OCI-LY1 (cell line): ENCODE measurements around the gene C1orf226.
"Not testable (repeated sequence)": the region's sequence is repeated elsewhere in the genome, so short reads cannot be mapped to it uniquely, and the experiment has no call there.

Experiments
- H2AFZ ChIP-seq: fragments of 200-600 bp; sonication (generic), shearing (Covaris generic); 2 replicates; pipeline ENCODE4 v1.6.0; 2014; ENCODE audit warnings: antibody characterized with exemption, mild to moderate bottlenecking, low read length
- H3F3A ChIP-seq: fragments of 200-600 bp; sonication (generic), shearing (Covaris generic); 2 replicates; pipeline ENCODE4 v1.6.0; 2014; ENCODE audit warnings: mild to moderate bottlenecking, antibody characterized with exemption, low read length, moderate library complexity; ENCODE audit not compliant: insufficient read depth
- H3K27ac ChIP-seq: fragments of 200-600 bp; sonication (generic); 2 replicates; pipeline ENCODE4 v1.5.1; 2014; ENCODE audit warnings: low read length, mixed run types, mild to moderate bottlenecking, low read depth; ENCODE audit not compliant: poor library complexity, severe bottlenecking
- H3K27me3 ChIP-seq: fragments of 200-600 bp; sonication (generic); 2 replicates; pipeline ENCODE4 v1.6.0; 2014; ENCODE audit warnings: antibody characterized with exemption, mild to moderate bottlenecking, low read length, moderate library complexity; ENCODE audit not compliant: insufficient read depth
- H3K36me3 ChIP-seq: fragments of 200-600 bp; sonication (generic); 2 replicates; pipeline ENCODE4 v1.6.1; 2014; ENCODE audit warnings: mild to moderate bottlenecking, antibody characterized with exemption, low read length, moderate library complexity, mixed read lengths; ENCODE audit not compliant: insufficient read depth
- H3K4me1 ChIP-seq: fragments of 200-600 bp; sonication (generic); 2 replicates; pipeline ENCODE4 v1.5.1; 2014; ENCODE audit warnings: mild to moderate bottlenecking, low read length, moderate library complexity; ENCODE audit not compliant: insufficient read depth, severe bottlenecking
- H3K4me2 ChIP-seq: fragments of 200-600 bp; sonication (generic), shearing (Covaris generic); 2 replicates; pipeline ENCODE4 v1.6.1; 2014; ENCODE audit warnings: low read length
- H3K4me3 ChIP-seq: fragments of 200-600 bp; sonication (generic); 2 replicates; pipeline ENCODE4 v1.5.1; 2014; ENCODE audit warnings: low read length, low read depth, mild to moderate bottlenecking, mixed read lengths; ENCODE audit not compliant: poor library complexity, severe bottlenecking
- H3K79me2 ChIP-seq: fragments of 200-600 bp; shearing (Covaris generic); 2 replicates; pipeline ENCODE4 v1.6.1; 2016; ENCODE audit warnings: mixed run types, low read length, mixed read lengths; ENCODE audit not compliant: insufficient read depth
- H3K9ac ChIP-seq: fragments of 200-600 bp; sonication (generic), shearing (Covaris generic); 2 replicates; pipeline ENCODE4 v1.6.1; 2014; ENCODE audit warnings: mild to moderate bottlenecking, low read length, mixed read lengths
- H3K9me2 ChIP-seq: fragments of 200-600 bp; sonication (generic), shearing (Covaris generic); 2 replicates; pipeline ENCODE4 v1.6.1; 2014; ENCODE audit warnings: low read depth, mild to moderate bottlenecking, low read length, mixed read lengths
- H3K9me3 ChIP-seq: fragments of 200-600 bp; shearing (Covaris generic); 2 replicates; pipeline ENCODE4 v1.6.1; 2014; ENCODE audit warnings: low read length, mixed read lengths
- H4K20me1 ChIP-seq: fragments of 200-600 bp; sonication (generic), shearing (Covaris generic); 2 replicates; pipeline ENCODE4 v1.6.0; 2016; ENCODE audit warnings: mild to moderate bottlenecking, low read length; ENCODE audit not compliant: insufficient read depth
- EZH2 ChIP-seq: fragments of 200-600 bp; sonication (generic), shearing (Covaris generic); IDR thresholded peaks from 2 replicates; pipeline ENCODE4 v1.8.0; 2017; ENCODE audit warnings: borderline replicate concordance, mixed run types, mild to moderate bottlenecking, antibody characterized with exemption, low read length, moderate library complexity, mixed read lengths
- TF ChIP-seq, protein P1 (sequence below): fragments of 200-600 bp; sonication (generic), shearing (Covaris generic); IDR thresholded peaks from 2 replicates; pipeline ENCODE4 v1.5.1; 2017; ENCODE audit warnings: mild to moderate bottlenecking, antibody characterized with exemption, low read length, moderate library complexity, mixed read lengths

Gene C1orf226

GRCh38 chr1:162347281-162347680 lies 34.2 kb upstream of the C1orf226 start:
- Histone ChIP-seq H3K9me2 (no peaks in the 10 kb centered on the region), H3K9me3 (no peaks in the 10 kb centered on the region), H3K79me2 (no peaks in the 10 kb centered on the region), H3F3A (no peaks in the 10 kb centered on the region), H4K20me1 (no peaks in the 10 kb centered on the region), H3K27ac (no peak overlapping the region), H3K4me3 (no peak overlapping the region), H3K4me2 (no peak overlapping the region), H3K36me3 (no peaks in the 10 kb centered on the region), H3K9ac (no peak overlapping the region), H2AFZ (no peak overlapping the region), H3K4me1 (no peaks in the 10 kb centered on the region), H3K27me3 (no peaks in the 10 kb centered on the region)
- no peak for TF ChIP-seq EZH2
- TF ChIP-seq, protein P1, sequence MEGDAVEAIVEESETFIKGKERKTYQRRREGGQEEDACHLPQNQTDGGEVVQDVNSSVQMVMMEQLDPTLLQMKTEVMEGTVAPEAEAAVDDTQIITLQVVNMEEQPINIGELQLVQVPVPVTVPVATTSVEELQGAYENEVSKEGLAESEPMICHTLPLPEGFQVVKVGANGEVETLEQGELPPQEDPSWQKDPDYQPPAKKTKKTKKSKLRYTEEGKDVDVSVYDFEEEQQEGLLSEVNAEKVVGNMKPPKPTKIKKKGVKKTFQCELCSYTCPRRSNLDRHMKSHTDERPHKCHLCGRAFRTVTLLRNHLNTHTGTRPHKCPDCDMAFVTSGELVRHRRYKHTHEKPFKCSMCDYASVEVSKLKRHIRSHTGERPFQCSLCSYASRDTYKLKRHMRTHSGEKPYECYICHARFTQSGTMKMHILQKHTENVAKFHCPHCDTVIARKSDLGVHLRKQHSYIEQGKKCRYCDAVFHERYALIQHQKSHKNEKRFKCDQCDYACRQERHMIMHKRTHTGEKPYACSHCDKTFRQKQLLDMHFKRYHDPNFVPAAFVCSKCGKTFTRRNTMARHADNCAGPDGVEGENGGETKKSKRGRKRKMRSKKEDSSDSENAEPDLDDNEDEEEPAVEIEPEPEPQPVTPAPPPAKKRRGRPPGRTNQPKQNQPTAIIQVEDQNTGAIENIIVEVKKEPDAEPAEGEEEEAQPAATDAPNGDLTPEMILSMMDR, result no peak

- no peak overlapping the region for H3K9ac ChIP-seq
- no peaks in the 10 kb centered on the region for H3K9me2 ChIP-seq
- H3K9me3 ChIP-seq, result no peaks in the 10 kb centered on the region
- no peaks in the 10 kb centered on the region for H3K36me3 ChIP-seq
- no peaks in the 10 kb centered on the region for H4K20me1 ChIP-seq
- no peaks in the 10 kb centered on the region for H3K4me1 ChIP-seq
- H3K27me3 ChIP-seq, result no peaks in the 10 kb centered on the region
- no peak for TF ChIP-seq EZH2
- TF ChIP-seq, protein P1, result no peak
- H3F3A ChIP-seq, result no peaks in the 10 kb centered on the region
- H3K4me3 ChIP-seq, result no peak overlapping the region
- no peaks in the 10 kb centered on the region for H3K79me2 ChIP-seq
- no peak overlapping the region for H3K27ac ChIP-seq
- no peak overlapping the region for H2AFZ ChIP-seq
- H3K4me2 ChIP-seq, result no peak overlapping the region
Observed at GRCh38 chr1:162349635-162350330, 31.7 kb upstream of the C1orf226 start.

DNA sequence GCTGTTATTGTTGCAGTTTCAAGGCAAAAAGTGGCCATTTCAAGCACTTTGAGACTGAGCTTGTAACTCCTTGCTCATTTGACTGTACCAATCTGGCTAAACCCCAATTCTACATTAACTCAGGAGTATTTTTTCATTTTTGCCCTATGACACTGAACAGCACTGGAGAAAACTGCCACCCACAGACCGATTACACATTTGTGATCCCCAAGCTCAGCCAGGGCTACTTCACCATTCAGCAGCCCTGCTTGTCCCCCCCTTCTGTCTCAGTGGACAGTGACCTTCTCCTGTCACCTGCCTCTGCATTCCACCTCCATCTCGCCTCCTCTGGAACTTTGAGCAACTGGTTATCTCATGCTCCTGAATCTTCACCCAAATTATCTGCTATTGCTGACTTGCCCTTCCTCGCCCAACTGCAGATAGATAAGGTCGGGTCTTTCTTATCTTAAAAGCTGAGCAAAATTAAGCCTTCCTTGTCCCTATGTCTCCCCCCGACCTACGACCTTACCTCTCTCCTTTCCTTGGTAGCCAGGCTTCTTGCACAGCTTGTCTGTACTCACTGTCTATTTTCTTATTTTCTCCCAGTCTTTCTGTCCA lies 30.2 kb upstream of the C1orf226 start:
- no peaks in the 10 kb centered on the region for H3F3A ChIP-seq
- no peak overlapping the region for H2AFZ ChIP-seq
- H3K9ac ChIP-seq, result no peak overlapping the region
- H3K79me2 ChIP-seq, result no peaks in the 10 kb centered on the region
- no peak overlapping the region for H3K4me3 ChIP-seq
- no peaks in the 10 kb centered on the region for H4K20me1 ChIP-seq
- H3K36me3 ChIP-seq, result no peaks in the 10 kb centered on the region
- no peaks in the 10 kb centered on the region for H3K27me3 ChIP-seq
- no peaks in the 10 kb centered on the region for H3K9me2 ChIP-seq
- H3K4me1 ChIP-seq, result no peaks in the 10 kb centered on the region
- H3K27ac ChIP-seq, result no peak overlapping the region
- no peak overlapping the region for H3K4me2 ChIP-seq
- H3K9me3 ChIP-seq, result no peaks in the 10 kb centered on the region
- TF ChIP-seq, protein P1, result no peak
- no peak for TF ChIP-seq EZH2

DNA sequence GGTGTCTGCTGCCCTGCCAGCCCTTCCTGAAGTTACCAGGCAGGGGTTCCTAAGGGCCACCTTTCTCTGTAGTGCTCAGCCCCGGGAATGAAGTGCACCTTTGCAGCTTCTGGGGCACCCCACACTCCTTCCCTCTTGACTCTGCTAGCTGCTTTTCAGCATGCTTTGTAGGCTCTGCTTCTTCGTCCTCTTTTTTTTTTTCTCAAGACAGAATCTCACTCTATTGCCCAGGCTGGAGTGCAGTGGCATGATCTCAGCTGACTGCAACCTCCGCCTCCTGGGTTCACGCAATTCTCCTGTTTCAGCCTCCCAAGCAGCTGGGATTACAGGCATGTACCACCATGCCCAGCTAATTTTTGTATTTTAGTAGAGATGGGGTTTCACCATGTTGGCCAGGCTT lies 29.7 kb upstream of the C1orf226 start:
- not testable (repeated sequence) for H3K27ac ChIP-seq, H3K9me2 ChIP-seq, H3F3A ChIP-seq, H3K4me1 ChIP-seq, H3K4me3 ChIP-seq, H3K4me2 ChIP-seq, H3K36me3 ChIP-seq, H3K79me2 ChIP-seq, H3K9ac ChIP-seq, H3K27me3 ChIP-seq, H4K20me1 ChIP-seq, H2AFZ ChIP-seq, H3K9me3 ChIP-seq
